ENCODE data around the gene KEL.

The KEL gene

GRCh38 chr7:142962991-142963390 lies 828 bp upstream of the KEL start:
- DNase-seq (ENCODE audit: low read depth) = no peak

- DNase-seq (ENCODE audit: low read depth) = no peak
Measured at GRCh38 chr7:142961595-142961972, 579 bp downstream of the KEL start.

- no peak for DNase-seq (ENCODE audit: low read depth)
Measured at GRCh38 chr7:142960955-142961512, 1.1 kb downstream of the KEL start.

GRCh38 chr7:142959202-142959601 lies 3.0 kb downstream of the KEL start:
- DNase-seq (ENCODE audit: low read depth) = no peak

- DNase-seq (ENCODE audit: low read depth) = no peak
Measured at GRCh38 chr7:142957723-142958122, 4.4 kb downstream of the KEL start.

- DNase-seq (ENCODE audit: low read depth) = peak; percentile 87
Measured at GRCh38 chr7:142956951-142957623, 5.1 kb downstream of the KEL start.

- no peak for DNase-seq (ENCODE audit: low read depth)
Measured at GRCh38 chr7:142954680-142955268, 7.4 kb downstream of the KEL start.

GRCh38 chr7:142950235-142950634 lies 11.9 kb downstream of the KEL start:
- DNase-seq (ENCODE audit: low read depth) = no peak

GRCh38 chr7:142948603-142949002 lies 13.6 kb downstream of the KEL start:
- no peak for DNase-seq (ENCODE audit: low read depth)

- no peak for DNase-seq (ENCODE audit: low read depth)
Measured at GRCh38 chr7:142945001-142945400, 17.2 kb downstream of the KEL start.

- no peak for DNase-seq (ENCODE audit: low read depth)
Measured at GRCh38 chr7:142943706-142944268, 18.4 kb downstream of the KEL start.

- DNase-seq (ENCODE audit: low read depth) = no peak
Measured at GRCh38 chr7:142942746-142943145, 19.4 kb downstream of the KEL start.

GRCh38 chr7:142941541-142941940 lies 20.6 kb downstream of the KEL start:
- no peak for DNase-seq (ENCODE audit: low read depth)

- no peak for DNase-seq (ENCODE audit: low read depth)
Measured at GRCh38 chr7:142940966-142941535, 21.1 kb downstream of the KEL start.

GRCh38 chr7:142939226-142939910 lies 22.8 kb downstream of the KEL start, which contains the start of gene LLCFC1:
LLCFC1 (plus strand) TSS chr7:142939484; CDS start chr7:142939622, 138 bp downstream.
- no peak for DNase-seq (ENCODE audit: low read depth)

- no peak for DNase-seq (ENCODE audit: low read depth)
Measured at GRCh38 chr7:142938611-142939010, 23.6 kb downstream of the KEL start.

GRCh38 chr7:142935941-142936565 lies 26.1 kb downstream of the KEL start:
- DNase-seq (ENCODE audit: low read depth) = no peak

GRCh38 chr7:142934056-142934455 lies 28.1 kb downstream of the KEL start:
- no peak for DNase-seq (ENCODE audit: low read depth)

- no peak for DNase-seq (ENCODE audit: low read depth)
Measured at GRCh38 chr7:142933624-142934023, 28.5 kb downstream of the KEL start, which contains the start of gene TRPV5. TRPV5 (minus strand) TSS chr7:142933746; CDS start chr7:142933459, 287 bp downstream.

- DNase-seq (ENCODE audit: low read depth) = no peak
Measured at GRCh38 chr7:142933092-142933475, 29.1 kb downstream of the KEL start.

GRCh38 chr7:142932386-142933091 lies 29.6 kb downstream of the KEL start:
- no peak for DNase-seq (ENCODE audit: low read depth)

Measured in amniotic epithelial cell (primary cell).